ENCODE data around the gene CLTCL1. TPM values are rescaled to one million over a fixed set of nuclear protein-coding genes. Genes with fewer than 3 reads are reported as not detected.

CLTCL1 gene
- total and polyA plus RNA-seq, 2 donors (not counting 1 experiment from before 2014, with no cell fraction given), result 1.0 to 5.5 TPM

DNA sequence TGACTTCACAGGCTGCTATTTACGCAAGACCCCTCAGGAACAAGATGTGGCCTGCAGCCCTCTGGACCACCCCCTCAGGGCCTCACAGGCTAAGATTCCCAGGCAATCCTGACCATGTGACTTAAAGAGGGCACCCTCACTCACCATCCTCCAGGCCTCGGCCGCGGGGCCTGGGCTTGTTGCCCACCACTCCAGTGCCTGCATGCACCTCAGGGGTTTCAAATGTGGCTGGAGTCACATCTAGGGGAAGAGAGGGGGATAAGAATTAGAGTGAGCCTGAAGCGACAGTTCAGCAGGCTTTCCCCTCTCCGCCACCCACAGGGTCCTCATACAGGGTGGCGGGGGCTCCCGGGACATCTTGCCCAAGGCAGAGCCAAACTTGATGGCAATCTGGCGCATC is 149.1 kb downstream of the CLTCL1 start:
- Histone ChIP-seq H3K27ac (ENCODE audit: low read length in 2 of 2) (no peak overlapping the region), H2AFZ (ENCODE audit: insufficient read depth, low read depth, low read length, poor library complexity, severe bottlenecking) (no peak overlapping the region), H3K4me1 (ENCODE audit: control insufficient read depth in 2 of 2, insufficient read depth in 2 of 2, low read length in 2 of 2) (peaks cover 5 to 12% of the 10 kb centered on the region in 2 donors), H3K27me3 (replicated peaks in 1 of 4; ENCODE audit: control extremely low read depth in 1 of 4, control insufficient read depth in 3 of 4, insufficient read depth in 4 of 4, low read length in 3 of 4) (peaks cover 0 to 4% (median 0%) of the 10 kb centered on the region in 4 experiments), H3K36me3 (replicated peaks in 1 of 2; ENCODE audit: control extremely low read depth in 1 of 2, control insufficient read depth in 1 of 2, extremely low read depth in 1 of 2, insufficient read depth in 2 of 2, low read length in 1 of 2) (peaks cover 0 to 45% of the 10 kb centered on the region in 2 experiments), H3K4me3 (ENCODE audit: control extremely low read depth in 1 of 5, extremely low read depth in 1 of 5, insufficient read depth in 1 of 5, low read depth in 2 of 5, low read length in 4 of 5) (no peak overlapping the region), H3K9ac (ENCODE audit: low read length) (no peak overlapping the region), H3K9me3 (ENCODE audit: control extremely low read depth in 1 of 3, control insufficient read depth in 2 of 3, insufficient read depth in 1 of 3, low read length in 2 of 3) (no peaks in the 10 kb centered on the region), H3K4me2 (replicated peaks; ENCODE audit: low read depth, low read length, poor library complexity, severe bottlenecking) (no peak overlapping the region), H4K20me1 (ENCODE audit: control insufficient read depth, insufficient read depth, low read length, poor library complexity, severe bottlenecking) (peaks cover 6% of the 10 kb centered on the region), H3K79me2 (ENCODE audit: control insufficient read depth, insufficient read depth, low read length) (peaks cover 26% of the 10 kb centered on the region)
- Mint-ChIP-seq H3K9me3 (ENCODE audit: insufficient read depth) (no peaks in the 10 kb centered on the region), H3K4me3 (peak overlapping the region; percentile 47), H3K4me1 (peaks cover 15% of the 10 kb centered on the region), H3K27ac (no peak overlapping the region), H3K27me3 (peaks cover 8% of the 10 kb centered on the region)
- 100% methylated on average over 6 of the region's 9 CpGs for WGBS (ENCODE audit: insufficient coverage)
- DNase-seq, result no peak
- intact Hi-C loops (cut with micrococcal nuclease), result loop anchor here (5.0 kb wide), 1 partner anchor 35 kb away; no protein-coding TSS in a partner anchor
- TF ChIP-seq, protein P1, sequence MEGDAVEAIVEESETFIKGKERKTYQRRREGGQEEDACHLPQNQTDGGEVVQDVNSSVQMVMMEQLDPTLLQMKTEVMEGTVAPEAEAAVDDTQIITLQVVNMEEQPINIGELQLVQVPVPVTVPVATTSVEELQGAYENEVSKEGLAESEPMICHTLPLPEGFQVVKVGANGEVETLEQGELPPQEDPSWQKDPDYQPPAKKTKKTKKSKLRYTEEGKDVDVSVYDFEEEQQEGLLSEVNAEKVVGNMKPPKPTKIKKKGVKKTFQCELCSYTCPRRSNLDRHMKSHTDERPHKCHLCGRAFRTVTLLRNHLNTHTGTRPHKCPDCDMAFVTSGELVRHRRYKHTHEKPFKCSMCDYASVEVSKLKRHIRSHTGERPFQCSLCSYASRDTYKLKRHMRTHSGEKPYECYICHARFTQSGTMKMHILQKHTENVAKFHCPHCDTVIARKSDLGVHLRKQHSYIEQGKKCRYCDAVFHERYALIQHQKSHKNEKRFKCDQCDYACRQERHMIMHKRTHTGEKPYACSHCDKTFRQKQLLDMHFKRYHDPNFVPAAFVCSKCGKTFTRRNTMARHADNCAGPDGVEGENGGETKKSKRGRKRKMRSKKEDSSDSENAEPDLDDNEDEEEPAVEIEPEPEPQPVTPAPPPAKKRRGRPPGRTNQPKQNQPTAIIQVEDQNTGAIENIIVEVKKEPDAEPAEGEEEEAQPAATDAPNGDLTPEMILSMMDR (IDR thresholded peaks at IDR 0.05), result no peak
- TF ChIP-seq EZH2 (IDR thresholded peaks at IDR 0.05; ENCODE audit: borderline replicate concordance, insufficient read depth, low read depth, low read length, poor library complexity, severe bottlenecking), result no peak
- ATAC-seq (ENCODE audit: low read depth), result no peak
- POLR2A ChIA-PET, result interaction anchor here (0.7 kb wide), 1 partner anchor 289 kb away, joined by 3 read pairs; the partner anchor contains the start of gene HIRA
- CTCF ChIA-PET, result interaction anchor here (3.2 to 7.2 kb wide), 2 partner anchors 335 to 488 kb away, joined by 17 to 73 read pairs; no protein-coding TSS in a partner anchor

DNA sequence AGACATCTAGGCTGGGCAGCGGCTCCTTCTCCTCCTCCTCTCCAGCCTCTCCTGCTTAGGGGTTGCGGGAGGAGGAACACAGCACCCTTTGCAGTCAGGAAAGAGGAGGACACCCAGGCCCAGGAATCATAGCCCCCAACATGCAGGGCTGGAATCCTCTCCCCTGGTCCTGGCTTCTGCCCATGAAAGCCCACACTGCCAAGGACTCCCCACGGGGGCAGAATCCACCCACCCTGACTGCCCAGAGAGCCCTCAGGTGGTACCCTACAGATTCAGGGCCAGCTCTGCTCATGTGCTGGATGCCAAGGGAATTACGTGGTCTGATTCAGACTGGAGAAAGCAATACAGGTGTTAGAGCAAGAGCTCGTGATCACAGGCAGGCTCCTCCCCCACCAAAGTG is 151.5 kb downstream of the CLTCL1 start:
- no peak overlapping the region for H2AFZ ChIP-seq (ENCODE audit: insufficient read depth, low read depth, low read length, poor library complexity, severe bottlenecking)
- no peak overlapping the region for H3K9ac ChIP-seq (ENCODE audit: low read length)
- no peak overlapping the region for H3K4me3 Mint-ChIP-seq
- H3K4me2 ChIP-seq (replicated peaks; ENCODE audit: low read depth, low read length, poor library complexity, severe bottlenecking), result no peak overlapping the region
- no peak for TF ChIP-seq EZH2 (IDR thresholded peaks at IDR 0.05; ENCODE audit: borderline replicate concordance, insufficient read depth, low read depth, low read length, poor library complexity, severe bottlenecking)
- TF ChIP-seq, protein P1 (IDR thresholded peaks at IDR 0.05), result no peak
- no peaks in the 10 kb centered on the region for H3K27me3 ChIP-seq (replicated peaks in 1 of 4; ENCODE audit: control extremely low read depth in 1 of 4, control insufficient read depth in 3 of 4, insufficient read depth in 4 of 4, low read length in 3 of 4)
- no peak overlapping the region for H3K4me3 ChIP-seq (ENCODE audit: control extremely low read depth in 1 of 5, extremely low read depth in 1 of 5, insufficient read depth in 1 of 5, low read depth in 2 of 5, low read length in 4 of 5)
- H3K27me3 Mint-ChIP-seq, result no peaks in the 10 kb centered on the region
- peaks cover 15% of the 10 kb centered on the region for H4K20me1 ChIP-seq (ENCODE audit: control insufficient read depth, insufficient read depth, low read length, poor library complexity, severe bottlenecking)
- H3K4me1 ChIP-seq (ENCODE audit: control insufficient read depth in 2 of 2, insufficient read depth in 2 of 2, low read length in 2 of 2), result peaks cover 5 to 12% of the 10 kb centered on the region in 2 donors
- H3K4me1 Mint-ChIP-seq, result peaks cover 15% of the 10 kb centered on the region
- CTCF ChIA-PET, result no interaction called here
- 98% methylated on average over 5 of the region's 5 CpGs for WGBS (ENCODE audit: insufficient coverage)
- DNase-seq, result no peak
- no peaks in the 10 kb centered on the region for H3K9me3 ChIP-seq (ENCODE audit: control extremely low read depth in 1 of 3, control insufficient read depth in 2 of 3, insufficient read depth in 1 of 3, low read length in 2 of 3)
- H3K9me3 Mint-ChIP-seq (ENCODE audit: insufficient read depth), result no peaks in the 10 kb centered on the region
- H3K79me2 ChIP-seq (ENCODE audit: control insufficient read depth, insufficient read depth, low read length), result peaks cover 26% of the 10 kb centered on the region
- intact Hi-C loops (cut with micrococcal nuclease), result loop anchor here (5.0 kb wide), 1 partner anchor 33 kb away; no protein-coding TSS in a partner anchor
- H3K36me3 ChIP-seq (replicated peaks in 1 of 2; ENCODE audit: control extremely low read depth in 1 of 2, control insufficient read depth in 1 of 2, extremely low read depth in 1 of 2, insufficient read depth in 2 of 2, low read length in 1 of 2), result peaks cover 2 to 61% of the 10 kb centered on the region in 2 experiments
- no peak overlapping the region for H3K27ac ChIP-seq (ENCODE audit: low read length in 2 of 2)
- H3K27ac Mint-ChIP-seq, result no peak overlapping the region
- no peak for ATAC-seq (ENCODE audit: low read depth)
- POLR2A ChIA-PET, result no interaction called here

All from B cell (primary cell).